H1 (cell line): ENCODE data around the gene HOXD10. TPM values are rescaled to one million over a fixed set of nuclear protein-coding genes. Genes with fewer than 3 reads are reported as not detected.

ENCODE experiments used
- CEBPB ChIP-seq: IDR thresholded peaks from 2 replicates; pipeline ENCODE4 v1.6.1; 2012; ENCODE audit warnings: low read depth, low read length
- EZH2 ChIP-seq: fragments of 200-600 bp; sonication (generic); IDR thresholded peaks from 2 replicates; pipeline ENCODE4 v1.7.1; 2012; ENCODE audit warnings: low read depth, mild to moderate bottlenecking, moderate library complexity, low read length, inconsistent platforms; ENCODE audit not compliant: severe bottlenecking
- RNF2 ChIP-seq: fragments of 200-900, 300-1000 bp; sonication (generic); IDR thresholded peaks from 2 replicates; pipeline ENCODE4 v1.7.1; 2016; ENCODE audit warnings: borderline replicate concordance, low read depth, mild to moderate bottlenecking, antibody characterized with exemption, low read length; ENCODE audit not compliant: poor library complexity, severe bottlenecking; ENCODE audit errors: missing control alignments
- SAP30 ChIP-seq: fragments of 300-600 bp; sonication (generic); IDR thresholded peaks from 2 replicates; pipeline ENCODE4 v1.7.1; 2012; ENCODE audit warnings: low read length, moderate library complexity, mild to moderate bottlenecking, inconsistent platforms; ENCODE audit not compliant: insufficient read depth, insufficient replicate concordance
- SIX5 ChIP-seq: IDR thresholded peaks from 2 replicates; pipeline ENCODE4 v1.6.1; 2011; ENCODE audit warnings: mild to moderate bottlenecking, low read depth, low read length
- polyA plus RNA-seq, 7 experiments: library from polyadenylated mRNA; depleted of rRNA in 3 of 7; stranded (reverse) in 5 of 7; unstranded in 2 of 7; fragments of >200 nt in 5 of 7; fragments of 200-250 nt in 2 of 7; gene quantifications; 1 replicate in 5 of 7; 2 replicates in 1 of 7; 4 replicates in 1 of 7; pipeline versions ENCODE4 v1.2.1 to v1.2.3, GENCODE V29; 2011 to 2013; ENCODE audit warnings: missing spikeins in 2 of 7, mixed read lengths in 2 of 7
- total RNA-seq: library from RNA; stranded (reverse); fragmentation: NEBNext Ultra II Directional; extraction: Animal tissue kit (Norgen Biotek cat#: 25700); gene quantifications from 2 replicates; pipeline ENCODE4 v1.2.1, GENCODE V29; 2021

HOXD10 gene
- total and polyA plus RNA-seq, 2 of the 8 experiments (the other 6 are each of a cell fraction or from before 2014, with no cell fraction given), result not detected

- no peak for TF ChIP-seq SIX5
- peak; percentile 87 for TF ChIP-seq EZH2
- no peak for TF ChIP-seq CEBPB
- TF ChIP-seq RNF2, result peak; percentile 91
- TF ChIP-seq SAP30, result no peak
These were observed 46.5 kb downstream of the HOXD10 start (continued) for GRCh38 chr2:176162911-176163671.
